ENCODE data around the gene APOD.
"Not testable (repeated sequence)": the region's sequence is repeated elsewhere in the genome, so short reads cannot be mapped to it uniquely, and the experiment has no call there.

DNA sequence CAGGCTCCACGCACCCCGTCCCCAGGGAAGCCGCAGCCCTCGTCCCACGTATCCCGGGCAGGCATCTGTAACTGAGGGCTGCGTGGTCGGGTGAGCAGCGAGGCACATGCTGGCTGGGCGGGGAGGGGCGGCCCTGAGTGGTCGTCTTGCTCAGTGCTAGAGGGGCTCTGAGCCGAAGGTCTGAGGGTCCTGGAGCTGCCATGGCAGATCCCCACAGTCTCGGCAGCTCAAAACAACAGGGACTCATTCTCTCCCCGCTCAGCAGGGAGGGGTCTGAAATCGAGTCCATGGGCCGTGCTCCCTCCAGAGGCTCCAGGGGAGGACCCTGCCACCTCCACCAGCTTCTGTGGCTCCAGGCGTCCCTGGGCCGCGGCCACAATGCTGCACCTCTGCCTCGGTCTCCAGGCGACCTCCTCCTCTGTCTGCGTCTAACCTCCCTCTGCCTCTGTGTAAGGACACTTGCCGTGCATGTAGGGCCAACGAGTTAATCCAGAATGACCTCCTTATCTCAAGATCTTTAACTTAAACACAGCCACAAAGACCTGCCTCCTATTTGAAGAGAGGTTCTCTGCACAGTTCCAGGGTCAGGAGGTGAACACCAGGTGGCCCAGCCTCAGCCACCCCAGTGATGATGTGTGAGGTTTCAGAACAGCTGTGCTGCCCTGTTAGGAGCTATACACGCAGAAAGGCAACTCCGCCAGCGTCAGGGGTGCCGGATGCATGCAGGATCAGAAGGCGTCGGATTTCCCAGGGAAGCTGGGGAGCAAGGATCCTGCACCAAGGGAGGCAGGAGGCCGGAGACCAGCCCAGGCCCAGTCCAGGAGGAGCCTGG is 46.6 kb upstream of the APOD start:
- TF ChIP-seq, protein P1, sequence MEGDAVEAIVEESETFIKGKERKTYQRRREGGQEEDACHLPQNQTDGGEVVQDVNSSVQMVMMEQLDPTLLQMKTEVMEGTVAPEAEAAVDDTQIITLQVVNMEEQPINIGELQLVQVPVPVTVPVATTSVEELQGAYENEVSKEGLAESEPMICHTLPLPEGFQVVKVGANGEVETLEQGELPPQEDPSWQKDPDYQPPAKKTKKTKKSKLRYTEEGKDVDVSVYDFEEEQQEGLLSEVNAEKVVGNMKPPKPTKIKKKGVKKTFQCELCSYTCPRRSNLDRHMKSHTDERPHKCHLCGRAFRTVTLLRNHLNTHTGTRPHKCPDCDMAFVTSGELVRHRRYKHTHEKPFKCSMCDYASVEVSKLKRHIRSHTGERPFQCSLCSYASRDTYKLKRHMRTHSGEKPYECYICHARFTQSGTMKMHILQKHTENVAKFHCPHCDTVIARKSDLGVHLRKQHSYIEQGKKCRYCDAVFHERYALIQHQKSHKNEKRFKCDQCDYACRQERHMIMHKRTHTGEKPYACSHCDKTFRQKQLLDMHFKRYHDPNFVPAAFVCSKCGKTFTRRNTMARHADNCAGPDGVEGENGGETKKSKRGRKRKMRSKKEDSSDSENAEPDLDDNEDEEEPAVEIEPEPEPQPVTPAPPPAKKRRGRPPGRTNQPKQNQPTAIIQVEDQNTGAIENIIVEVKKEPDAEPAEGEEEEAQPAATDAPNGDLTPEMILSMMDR (IDR thresholded peaks at IDR 0.05; ENCODE audit: insufficient read depth, low read depth, low read length) = not testable (repeated sequence)
- TF ChIP-seq EZH2 (IDR thresholded peaks at IDR 0.05; ENCODE audit: insufficient read depth, low read length) = not testable (repeated sequence)

Measured in astrocyte (in vitro differentiated cells and primary cell).